ENCODE data around the gene ATP9B. TPM values are rescaled to one million over a fixed set of nuclear protein-coding genes. Genes with fewer than 3 reads are reported as not detected.

The ATP9B gene
- total RNA-seq, 1 donor: 29.3 TPM

DNA sequence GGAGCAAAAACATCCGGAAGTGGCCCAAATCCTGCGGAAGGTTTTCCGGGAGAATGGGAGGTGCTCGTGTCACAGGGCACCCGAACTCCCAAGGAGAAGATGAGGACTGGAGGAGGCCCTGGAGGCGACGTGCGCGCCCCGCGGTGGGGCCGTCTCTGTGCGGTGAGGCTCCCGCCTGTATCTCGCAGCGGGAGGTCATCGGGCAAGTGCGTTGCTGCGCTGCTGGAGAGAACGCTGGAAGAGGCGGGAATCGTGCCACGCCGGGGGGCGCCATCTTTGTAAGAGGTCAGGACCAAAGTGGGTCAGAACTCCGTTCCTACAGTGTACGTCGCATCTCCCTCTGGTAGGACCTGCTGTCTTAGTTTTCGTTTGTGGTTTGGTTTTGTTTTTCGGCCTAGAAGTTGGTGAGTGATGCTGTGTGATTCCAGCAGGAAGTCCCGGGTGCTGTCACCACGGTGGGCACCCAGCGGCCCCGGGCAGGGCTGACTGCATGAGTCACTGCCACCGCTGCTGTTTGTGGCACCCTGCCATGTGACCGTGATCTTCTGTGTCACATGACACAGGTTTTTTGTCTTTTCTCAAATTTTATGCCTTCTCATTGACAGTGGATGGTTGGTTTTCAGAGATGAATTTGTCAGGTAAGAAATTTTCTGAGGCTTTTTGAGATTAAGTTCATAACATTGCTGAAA lies 21.5 kb upstream of the ATP9B start:
- H3K27me3 ChIP-seq (ENCODE audit: insufficient read depth, low read length): no peaks in the 10 kb centered on the region

GRCh38 chr18:79048245-79048632 lies 21.0 kb upstream of the ATP9B start:
- H3K4me1 ChIP-seq (ENCODE audit: insufficient read depth, low read length): no peaks in the 10 kb centered on the region
- TF ChIP-seq CTCF (IDR thresholded peaks at IDR 0.05; ENCODE audit: extremely low read depth, low read depth, low read length): no peak
- no peak overlapping the region for H3K27ac ChIP-seq (ENCODE audit: low read depth, low read length)
- no peak overlapping the region for H3K4me3 ChIP-seq (ENCODE audit: insufficient read depth, low read length)
- H4K20me1 ChIP-seq (ENCODE audit: insufficient read depth, low read length): no peaks in the 10 kb centered on the region
- H3K9me3 ChIP-seq (ENCODE audit: low read depth, low read length): no peaks in the 10 kb centered on the region
- no peaks in the 10 kb centered on the region for H3K79me2 ChIP-seq (ENCODE audit: insufficient read depth, low read length)
- no peak overlapping the region for H2AFZ ChIP-seq (ENCODE audit: low read length)
- no peak for DNase-seq (ENCODE audit: insufficient read length, low spot score, missing footprints)
- H3K4me2 ChIP-seq (ENCODE audit: insufficient read depth, low read length): no peak overlapping the region
- H3K36me3 ChIP-seq (ENCODE audit: insufficient read depth, low read length): no peaks in the 10 kb centered on the region
- H3K27me3 ChIP-seq (ENCODE audit: insufficient read depth, low read length): no peaks in the 10 kb centered on the region

More for the DNA sequence above, 21.5 kb upstream of the ATP9B start:
- H3K36me3 ChIP-seq (ENCODE audit: insufficient read depth, low read length): no peaks in the 10 kb centered on the region
- no peaks in the 10 kb centered on the region for H3K4me1 ChIP-seq (ENCODE audit: insufficient read depth, low read length)
- no peak overlapping the region for H3K4me3 ChIP-seq (ENCODE audit: insufficient read depth, low read length)
- H4K20me1 ChIP-seq (ENCODE audit: insufficient read depth, low read length): no peaks in the 10 kb centered on the region
- no peak for TF ChIP-seq CTCF (IDR thresholded peaks at IDR 0.05; ENCODE audit: extremely low read depth, low read depth, low read length)
- no peak for DNase-seq (ENCODE audit: insufficient read length, low spot score, missing footprints)
- no peak overlapping the region for H3K4me2 ChIP-seq (ENCODE audit: insufficient read depth, low read length)
- H3K27ac ChIP-seq (ENCODE audit: low read depth, low read length): no peak overlapping the region
- no peaks in the 10 kb centered on the region for H3K9me3 ChIP-seq (ENCODE audit: low read depth, low read length)
- no peak overlapping the region for H2AFZ ChIP-seq (ENCODE audit: low read length)
- H3K79me2 ChIP-seq (ENCODE audit: insufficient read depth, low read length): no peaks in the 10 kb centered on the region

DNA sequence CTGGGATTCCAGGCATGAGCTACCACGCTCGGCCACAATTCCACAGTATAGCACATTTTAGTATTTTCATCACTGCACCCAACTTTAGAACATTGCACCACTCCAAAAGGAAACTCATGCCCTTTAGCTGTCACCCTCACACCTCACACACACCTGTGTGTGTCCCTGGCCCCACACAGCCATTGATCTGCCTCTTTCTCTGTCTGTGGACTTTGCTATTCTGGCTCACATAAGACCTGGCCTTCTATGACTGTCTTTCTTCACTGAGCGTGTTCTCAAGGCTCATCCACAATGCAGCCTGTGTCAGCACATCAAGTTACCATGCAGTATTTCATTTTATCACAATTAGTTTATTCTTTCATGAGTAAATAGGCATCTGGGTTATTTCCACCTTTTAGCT lies 19.7 kb upstream of the ATP9B start:
- H3K4me2 ChIP-seq (ENCODE audit: insufficient read depth, low read length): no peak overlapping the region
- H3K79me2 ChIP-seq (ENCODE audit: insufficient read depth, low read length): no peaks in the 10 kb centered on the region
- H3K9me3 ChIP-seq (ENCODE audit: low read depth, low read length): no peaks in the 10 kb centered on the region
- no peaks in the 10 kb centered on the region for H3K4me1 ChIP-seq (ENCODE audit: insufficient read depth, low read length)
- DNase-seq (ENCODE audit: insufficient read length, low spot score, missing footprints): no peak
- no peak overlapping the region for H3K27ac ChIP-seq (ENCODE audit: low read depth, low read length)
- TF ChIP-seq CTCF (IDR thresholded peaks at IDR 0.05; ENCODE audit: extremely low read depth, low read depth, low read length): no peak
- H4K20me1 ChIP-seq (ENCODE audit: insufficient read depth, low read length): no peaks in the 10 kb centered on the region
- no peaks in the 10 kb centered on the region for H3K36me3 ChIP-seq (ENCODE audit: insufficient read depth, low read length)
- no peaks in the 10 kb centered on the region for H3K27me3 ChIP-seq (ENCODE audit: insufficient read depth, low read length)
- H3K4me3 ChIP-seq (ENCODE audit: insufficient read depth, low read length): no peak overlapping the region
- H2AFZ ChIP-seq (ENCODE audit: low read length): no peak overlapping the region

DNA sequence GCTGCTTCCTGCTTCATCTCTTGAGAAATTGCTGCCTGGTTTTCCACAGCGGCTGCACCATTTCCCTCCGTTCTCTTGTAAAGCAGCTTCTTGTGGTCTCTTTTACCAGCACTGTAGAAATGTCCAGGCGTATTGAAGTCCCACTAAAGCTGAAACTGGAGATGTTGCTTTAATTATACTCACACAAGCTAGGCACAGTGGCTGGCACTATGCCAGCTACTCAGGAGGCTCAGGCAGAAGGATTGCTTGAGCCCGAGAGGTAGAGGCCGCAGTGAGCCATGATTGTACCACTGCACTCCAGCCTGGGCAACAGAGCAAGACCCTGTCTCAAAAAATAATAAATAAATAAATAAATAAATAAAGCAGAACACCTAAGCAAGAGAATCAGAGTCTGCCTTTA lies 19.2 kb upstream of the ATP9B start:
- Histone ChIP-seq H3K79me2 (ENCODE audit: insufficient read depth, low read length) (no peaks in the 10 kb centered on the region), H3K4me3 (ENCODE audit: insufficient read depth, low read length) (no peak overlapping the region), H3K4me1 (ENCODE audit: insufficient read depth, low read length) (no peaks in the 10 kb centered on the region), H3K27ac (ENCODE audit: low read depth, low read length) (no peak overlapping the region), H3K36me3 (ENCODE audit: insufficient read depth, low read length) (no peaks in the 10 kb centered on the region), H4K20me1 (ENCODE audit: insufficient read depth, low read length) (no peaks in the 10 kb centered on the region), H3K9me3 (ENCODE audit: low read depth, low read length) (no peaks in the 10 kb centered on the region), H3K4me2 (ENCODE audit: insufficient read depth, low read length) (no peak overlapping the region), H2AFZ (ENCODE audit: low read length) (no peak overlapping the region), H3K27me3 (ENCODE audit: insufficient read depth, low read length) (no peaks in the 10 kb centered on the region)
- no peak for TF ChIP-seq CTCF (IDR thresholded peaks at IDR 0.05; ENCODE audit: extremely low read depth, low read depth, low read length)
- DNase-seq (ENCODE audit: insufficient read length, low spot score, missing footprints): no peak

All from osteoblast (primary cell).